ENCODE data around the gene SLC22A2. TPM values are rescaled to one million over a fixed set of nuclear protein-coding genes. Genes with fewer than 3 reads are reported as not detected.

SLC22A2 gene
- total and polyA plus RNA-seq, 2 donors (not counting 3 experiments of a cell fraction or from before 2014, with no cell fraction given), result not detected

DNA sequence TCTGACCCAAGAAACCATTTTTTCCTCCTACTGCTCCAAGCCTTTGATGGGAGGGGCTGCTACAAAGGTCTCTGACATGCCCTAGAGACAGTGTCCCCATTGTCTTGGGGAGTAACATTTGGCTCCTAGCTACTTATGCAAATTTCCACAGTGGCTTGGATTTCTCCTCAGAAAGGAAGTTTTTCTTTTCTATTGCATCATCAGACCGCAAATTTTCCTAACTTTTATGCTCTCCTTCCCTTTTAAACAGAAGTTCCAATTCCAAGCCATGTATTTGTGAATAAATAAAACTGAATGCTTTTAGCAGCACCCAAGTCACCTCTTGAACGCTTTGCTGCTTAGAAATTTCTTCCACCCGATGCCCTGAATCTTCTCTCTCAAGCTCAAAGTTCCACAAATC lies 51.0 kb downstream of the SLC22A2 start:
- H3K9me1 ChIP-seq (replicated peaks; ENCODE audit: control insufficient read depth, extremely low read depth, insufficient read depth, low read length), result no peaks in the 10 kb centered on the region
- no peaks in the 10 kb centered on the region for H3K4me1 ChIP-seq (ENCODE audit: control insufficient read depth, extremely low read depth, insufficient read depth, low read length)
- no peak overlapping the region for H3K4me2 ChIP-seq (ENCODE audit: insufficient read depth, low read length)
- FAIRE-seq (no peak), DNase-seq (ENCODE audit: low read depth, low spot score) (no peak)
- no peaks in the 10 kb centered on the region for H3K27me3 ChIP-seq (ENCODE audit: control insufficient read depth in 2 of 2, insufficient read depth in 2 of 2, low read length in 2 of 2)
- no peaks in the 10 kb centered on the region for H3K36me3 ChIP-seq (ENCODE audit: control insufficient read depth in 2 of 2, extremely low read depth in 1 of 2, insufficient read depth in 2 of 2, low read length in 2 of 2)
- H4K20me1 ChIP-seq (replicated peaks; ENCODE audit: control insufficient read depth, extremely low read depth, insufficient read depth, low read length), result no peaks in the 10 kb centered on the region
- ChIA-PET CTCF (no interaction called here), POLR2A (no interaction called here)
- no peak overlapping the region for H3K27ac ChIP-seq (ENCODE audit: insufficient read depth, low read depth, low read length)
- intact Hi-C loops (cut with micrococcal nuclease) (no loop called here), dilution Hi-C loops (cut with MboI; ENCODE audit: extremely low pct_ligation_motif_present, low sequenced_read_pairs) (no loop called here)
- no peaks in the 10 kb centered on the region for H3K9me3 ChIP-seq (replicated peaks; ENCODE audit: control insufficient read depth, insufficient read depth, low read length)
- H3K79me2 ChIP-seq (ENCODE audit: control insufficient read depth, insufficient read depth, low read length), result no peaks in the 10 kb centered on the region
- no peak overlapping the region for H3K9ac ChIP-seq (replicated peaks; ENCODE audit: extremely low read depth, insufficient read depth, low read length)
- H3K4me3 ChIP-seq (replicated peaks in 1 of 3; ENCODE audit: insufficient read depth in 1 of 3, low read depth in 1 of 3, low read length in 3 of 3), result no peak overlapping the region
- no peak for TF ChIP-seq MYC (IDR thresholded peaks at IDR 0.05; ENCODE audit: low read depth, low read length)
- TF ChIP-seq EZH2 (IDR thresholded peaks at IDR 0.05; ENCODE audit: borderline replicate concordance, low read depth, low read length, severe bottlenecking), result no peak
- no peak for TF ChIP-seq POLR2A (IDR thresholded peaks at IDR 0.05; ENCODE audit: low read depth, low read length)
- TF ChIP-seq FOS (IDR thresholded peaks at IDR 0.05; ENCODE audit: borderline replicate concordance, insufficient read depth, low read length), result no peak
- no peak for TF ChIP-seq POLR2AphosphoS5 (IDR thresholded peaks at IDR 0.05; ENCODE audit: insufficient read depth, low read depth, low read length)
- TF ChIP-seq, protein P1, sequence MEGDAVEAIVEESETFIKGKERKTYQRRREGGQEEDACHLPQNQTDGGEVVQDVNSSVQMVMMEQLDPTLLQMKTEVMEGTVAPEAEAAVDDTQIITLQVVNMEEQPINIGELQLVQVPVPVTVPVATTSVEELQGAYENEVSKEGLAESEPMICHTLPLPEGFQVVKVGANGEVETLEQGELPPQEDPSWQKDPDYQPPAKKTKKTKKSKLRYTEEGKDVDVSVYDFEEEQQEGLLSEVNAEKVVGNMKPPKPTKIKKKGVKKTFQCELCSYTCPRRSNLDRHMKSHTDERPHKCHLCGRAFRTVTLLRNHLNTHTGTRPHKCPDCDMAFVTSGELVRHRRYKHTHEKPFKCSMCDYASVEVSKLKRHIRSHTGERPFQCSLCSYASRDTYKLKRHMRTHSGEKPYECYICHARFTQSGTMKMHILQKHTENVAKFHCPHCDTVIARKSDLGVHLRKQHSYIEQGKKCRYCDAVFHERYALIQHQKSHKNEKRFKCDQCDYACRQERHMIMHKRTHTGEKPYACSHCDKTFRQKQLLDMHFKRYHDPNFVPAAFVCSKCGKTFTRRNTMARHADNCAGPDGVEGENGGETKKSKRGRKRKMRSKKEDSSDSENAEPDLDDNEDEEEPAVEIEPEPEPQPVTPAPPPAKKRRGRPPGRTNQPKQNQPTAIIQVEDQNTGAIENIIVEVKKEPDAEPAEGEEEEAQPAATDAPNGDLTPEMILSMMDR (IDR thresholded peaks at IDR 0.05; ENCODE audit: extremely low read depth in 1 of 2, insufficient read depth in 1 of 2, low read depth in 1 of 2, low read length in 2 of 2), result no peak
- no peak for TF ChIP-seq GATA2 (IDR thresholded peaks at IDR 0.05; ENCODE audit: insufficient read depth, insufficient read length, low read depth, low read length)
- BruUV-seq (replicated peaks), result no TSS peak
- no peak overlapping the region for H2AFZ ChIP-seq (ENCODE audit: low read depth, low read length)

DNA sequence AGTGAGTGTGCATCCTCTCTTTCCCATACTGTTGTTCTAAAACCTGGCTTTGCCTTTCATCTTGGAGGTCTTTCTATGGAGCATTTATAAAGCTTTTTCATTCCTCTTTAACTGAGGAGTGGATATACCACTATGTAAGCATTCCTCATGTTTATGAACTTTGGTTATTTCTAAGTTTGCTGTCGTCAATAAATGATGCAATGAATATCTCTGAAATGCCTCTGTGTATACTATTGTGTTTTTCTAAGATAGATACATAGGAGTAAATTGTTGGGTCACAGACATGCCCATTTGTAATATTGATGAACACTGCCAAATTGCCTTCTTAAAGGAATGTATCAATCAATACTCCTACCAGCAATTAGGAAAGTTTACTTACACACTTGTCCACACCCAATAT lies 53.9 kb downstream of the SLC22A2 start:
- Histone ChIP-seq H3K27ac (ENCODE audit: insufficient read depth, low read depth, low read length) (no peak overlapping the region), H3K4me3 (replicated peaks in 1 of 3; ENCODE audit: insufficient read depth in 1 of 3, low read depth in 1 of 3, low read length in 3 of 3) (no peak overlapping the region), H4K20me1 (replicated peaks; ENCODE audit: control insufficient read depth, extremely low read depth, insufficient read depth, low read length) (no peaks in the 10 kb centered on the region), H3K4me1 (ENCODE audit: control insufficient read depth, extremely low read depth, insufficient read depth, low read length) (no peaks in the 10 kb centered on the region), H3K79me2 (ENCODE audit: control insufficient read depth, insufficient read depth, low read length) (no peaks in the 10 kb centered on the region), H2AFZ (ENCODE audit: low read depth, low read length) (no peak overlapping the region), H3K36me3 (ENCODE audit: control insufficient read depth in 2 of 2, extremely low read depth in 1 of 2, insufficient read depth in 2 of 2, low read length in 2 of 2) (no peaks in the 10 kb centered on the region), H3K27me3 (ENCODE audit: control insufficient read depth in 2 of 2, insufficient read depth in 2 of 2, low read length in 2 of 2) (no peaks in the 10 kb centered on the region), H3K9ac (replicated peaks; ENCODE audit: extremely low read depth, insufficient read depth, low read length) (no peak overlapping the region), H3K9me3 (replicated peaks; ENCODE audit: control insufficient read depth, insufficient read depth, low read length) (peaks cover 6% of the 10 kb centered on the region), H3K9me1 (replicated peaks; ENCODE audit: control insufficient read depth, extremely low read depth, insufficient read depth, low read length) (no peaks in the 10 kb centered on the region), H3K4me2 (ENCODE audit: insufficient read depth, low read length) (no peak overlapping the region)
- DNase-seq (ENCODE audit: low read depth, low spot score) (no peak), FAIRE-seq (no peak)
- BruUV-seq (replicated peaks), result no TSS peak
- intact Hi-C loops (cut with micrococcal nuclease) (no loop called here), dilution Hi-C loops (cut with MboI; ENCODE audit: extremely low pct_ligation_motif_present, low sequenced_read_pairs) (no loop called here)
- CTCF ChIA-PET, result no interaction called here
- TF ChIP-seq POLR2AphosphoS5 (IDR thresholded peaks at IDR 0.05; ENCODE audit: insufficient read depth, low read depth, low read length), result no peak
- TF ChIP-seq, protein P2, sequence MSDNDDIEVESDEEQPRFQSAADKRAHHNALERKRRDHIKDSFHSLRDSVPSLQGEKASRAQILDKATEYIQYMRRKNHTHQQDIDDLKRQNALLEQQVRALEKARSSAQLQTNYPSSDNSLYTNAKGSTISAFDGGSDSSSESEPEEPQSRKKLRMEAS (IDR thresholded peaks at IDR 0.05; ENCODE audit: insufficient read depth, insufficient read length), result no peak
- TF ChIP-seq POLR2A (IDR thresholded peaks at IDR 0.05; ENCODE audit: low read depth, low read length), result no peak
- TF ChIP-seq, protein P1 (IDR thresholded peaks at IDR 0.05; ENCODE audit: extremely low read depth in 1 of 2, insufficient read depth in 1 of 2, low read depth in 1 of 2, low read length in 2 of 2), result no peak
- TF ChIP-seq JUN (IDR thresholded peaks at IDR 0.05; ENCODE audit: borderline replicate concordance, insufficient read depth, insufficient read length, low read depth), result no peak
- TF ChIP-seq EZH2 (IDR thresholded peaks at IDR 0.05; ENCODE audit: borderline replicate concordance, low read depth, low read length, severe bottlenecking), result no peak
- TF ChIP-seq GATA2 (IDR thresholded peaks at IDR 0.05; ENCODE audit: insufficient read depth, insufficient read length, low read depth, low read length), result no peak
- TF ChIP-seq MYC (IDR thresholded peaks at IDR 0.05; ENCODE audit: low read depth, low read length), result no peak
- no peak for TF ChIP-seq FOS (IDR thresholded peaks at IDR 0.05; ENCODE audit: borderline replicate concordance, insufficient read depth, low read length)
- POLR2A ChIA-PET, result no interaction called here

Data from endothelial cell of umbilical vein (primary cell).